Stimulated activated naive CD4-positive, alpha-beta T cell treated with Interleukin-2 at 50 U/mL for 16 hours (primary cell): ENCODE results near the gene WASF2.

Source experiments
- DNase-seq: peaks from one replicate; lab custom pipeline; 2025; lab: John Stamatoyannopoulos, UW

WASF2 gene

DNA sequence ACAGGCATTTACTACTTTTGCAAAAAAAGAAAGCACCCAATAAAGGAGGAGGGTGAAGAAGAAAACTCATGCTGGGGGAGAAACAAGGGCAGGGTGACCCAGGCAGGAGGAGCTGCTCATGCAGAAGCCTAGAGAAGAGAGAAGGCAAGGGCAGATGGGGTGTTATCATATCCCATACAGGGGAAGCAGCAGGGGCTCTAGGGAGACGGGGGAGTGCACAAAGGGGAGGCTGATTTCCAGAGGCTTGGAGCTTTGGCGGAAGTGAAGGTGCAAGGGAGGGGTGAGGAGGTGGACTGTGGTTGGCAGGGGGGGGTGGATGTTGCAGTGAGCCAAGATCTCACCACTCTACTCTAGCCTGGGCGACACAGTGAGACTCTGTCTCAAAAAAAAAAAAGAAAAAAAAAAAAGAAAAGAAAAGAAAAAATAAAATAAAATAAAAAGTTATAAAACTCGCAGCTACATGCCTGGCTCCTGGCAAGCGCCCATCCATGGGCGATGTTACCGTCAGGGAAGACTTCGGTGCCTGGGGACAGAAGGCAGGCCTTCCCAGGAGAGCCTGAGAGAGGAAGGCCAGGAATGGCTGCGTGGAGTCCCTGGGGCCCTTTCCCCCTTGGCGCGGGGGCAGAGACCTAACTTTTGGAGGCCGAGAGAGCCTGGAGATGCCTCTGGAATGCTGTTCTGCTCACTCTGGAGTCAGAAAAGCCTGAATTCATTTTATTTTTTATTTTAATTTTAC lies 112.0 kb downstream of the WASF2 start:
- DNase-seq, result no peak

DNA sequence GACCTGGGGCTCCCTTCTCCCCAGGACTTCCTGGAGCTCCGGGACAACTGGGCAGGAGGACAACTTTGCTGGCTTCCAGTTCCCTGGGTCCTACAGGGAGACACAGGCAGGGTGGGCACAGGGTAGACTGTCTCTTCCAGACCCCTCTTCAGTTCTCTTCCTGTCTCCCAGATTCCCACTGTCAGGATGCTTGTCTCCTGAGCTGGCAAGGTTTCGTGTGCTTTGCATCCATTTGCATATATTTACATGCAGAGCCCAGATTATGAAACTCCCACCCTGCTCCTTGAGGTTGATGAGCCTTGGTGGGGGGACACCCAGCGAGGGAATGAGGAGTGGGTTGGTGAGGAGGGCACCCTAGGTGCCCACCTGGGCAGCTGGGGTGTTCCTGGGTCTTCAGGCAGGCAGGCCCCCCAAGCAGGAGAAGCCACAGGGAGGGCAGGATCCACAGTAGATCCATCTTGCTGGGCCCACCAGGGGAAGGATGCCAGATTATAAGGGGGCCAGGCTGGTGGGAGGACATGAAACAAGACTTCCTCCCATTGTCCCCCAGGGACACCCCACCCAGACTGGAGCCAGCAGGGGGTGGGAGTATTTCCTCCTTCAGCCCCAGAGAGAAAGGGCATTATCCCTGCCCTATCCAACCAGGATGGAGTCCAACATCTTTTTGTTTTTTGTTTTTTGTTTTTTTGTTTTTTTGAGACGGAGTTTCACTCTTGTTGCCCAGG lies 115.4 kb downstream of the WASF2 start, which contains the start of gene FCN3:
TSS of gene FCN3 (minus strand) at position 463 of the 725 bp plus-strand sequence. CDS start at position 457, 6 bp downstream.
- no peak for DNase-seq

DNA sequence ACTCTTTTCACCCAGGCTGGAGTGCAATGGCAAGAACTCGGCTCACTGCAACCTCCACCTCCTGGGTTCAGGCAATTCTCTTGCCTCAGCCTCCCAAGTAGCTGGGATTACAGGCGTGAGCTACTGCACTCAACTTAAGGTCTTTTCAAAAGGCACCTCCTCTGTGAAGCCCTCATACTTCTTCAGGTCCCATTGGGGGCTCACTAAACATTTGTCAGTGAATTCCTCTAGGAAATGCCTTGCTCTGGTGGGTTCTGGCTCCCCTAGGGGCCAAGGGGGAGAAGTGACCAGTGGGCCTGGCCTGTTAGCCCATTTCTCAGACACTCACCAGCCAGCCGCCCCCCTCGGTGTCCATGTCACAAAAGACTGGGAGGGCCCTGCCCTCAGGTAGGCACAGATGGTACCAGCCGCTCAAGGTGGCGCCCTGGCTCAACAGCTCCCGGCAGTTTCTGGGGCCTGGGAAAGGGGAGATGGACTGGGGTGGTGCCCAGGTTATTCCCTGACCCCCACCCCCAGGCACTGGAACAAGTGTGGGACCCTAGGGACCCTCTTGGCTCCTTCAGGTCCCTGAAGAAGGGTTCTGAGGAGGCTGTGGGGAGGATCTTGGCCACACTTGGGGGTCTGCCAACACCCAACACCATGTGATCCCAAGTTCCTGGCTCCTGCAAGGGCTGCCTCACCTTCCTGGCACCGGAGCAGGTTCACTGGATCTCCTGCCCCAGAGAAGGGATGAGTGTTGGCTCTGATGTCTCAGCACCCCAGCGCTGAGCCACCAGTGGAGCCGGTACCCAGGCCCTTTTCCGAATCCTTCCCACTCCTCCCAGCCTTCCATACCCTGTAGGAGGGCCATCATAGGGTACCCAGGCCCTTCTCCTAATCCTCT lies 116.9 kb downstream of the WASF2 start:
- DNase-seq, result no peak

DNA sequence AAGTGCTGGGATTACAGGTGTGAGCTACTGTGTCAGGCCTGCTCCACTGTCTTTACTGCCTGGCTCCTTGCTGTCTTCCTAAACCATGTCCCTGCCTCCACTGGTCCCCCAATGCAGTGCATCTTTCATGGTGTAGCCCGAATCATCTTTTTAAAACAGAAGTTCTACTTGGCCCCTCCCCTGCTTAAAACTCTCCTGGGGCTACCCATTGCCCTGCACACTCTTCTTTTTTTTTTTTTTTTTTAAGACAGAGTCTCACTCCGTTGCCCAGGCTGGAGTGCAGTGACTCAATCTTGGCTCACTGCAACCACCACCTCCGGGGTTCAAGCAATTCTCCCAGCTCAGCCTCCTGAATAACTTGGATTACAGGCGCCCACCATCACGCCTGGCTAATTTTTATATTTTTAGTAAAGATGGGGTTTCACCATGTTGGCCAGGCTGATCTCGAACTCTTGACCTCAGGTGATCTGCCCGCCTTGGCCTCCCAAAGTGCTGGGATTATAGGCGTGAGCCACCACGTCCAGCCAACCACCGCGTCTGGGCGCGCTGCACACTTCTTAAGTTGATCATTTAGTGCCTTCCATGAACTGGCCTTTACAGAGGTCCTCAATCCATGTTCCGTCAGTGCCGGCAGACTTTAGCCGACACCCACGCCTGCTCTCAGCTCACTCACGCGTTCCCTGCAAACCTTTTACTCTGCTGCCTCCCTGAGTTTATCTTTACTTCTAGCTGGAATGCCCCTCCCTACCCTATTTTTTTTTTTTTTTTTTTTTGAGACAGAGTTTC lies 117.8 kb downstream of the WASF2 start:
- DNase-seq, result no peak

DNA sequence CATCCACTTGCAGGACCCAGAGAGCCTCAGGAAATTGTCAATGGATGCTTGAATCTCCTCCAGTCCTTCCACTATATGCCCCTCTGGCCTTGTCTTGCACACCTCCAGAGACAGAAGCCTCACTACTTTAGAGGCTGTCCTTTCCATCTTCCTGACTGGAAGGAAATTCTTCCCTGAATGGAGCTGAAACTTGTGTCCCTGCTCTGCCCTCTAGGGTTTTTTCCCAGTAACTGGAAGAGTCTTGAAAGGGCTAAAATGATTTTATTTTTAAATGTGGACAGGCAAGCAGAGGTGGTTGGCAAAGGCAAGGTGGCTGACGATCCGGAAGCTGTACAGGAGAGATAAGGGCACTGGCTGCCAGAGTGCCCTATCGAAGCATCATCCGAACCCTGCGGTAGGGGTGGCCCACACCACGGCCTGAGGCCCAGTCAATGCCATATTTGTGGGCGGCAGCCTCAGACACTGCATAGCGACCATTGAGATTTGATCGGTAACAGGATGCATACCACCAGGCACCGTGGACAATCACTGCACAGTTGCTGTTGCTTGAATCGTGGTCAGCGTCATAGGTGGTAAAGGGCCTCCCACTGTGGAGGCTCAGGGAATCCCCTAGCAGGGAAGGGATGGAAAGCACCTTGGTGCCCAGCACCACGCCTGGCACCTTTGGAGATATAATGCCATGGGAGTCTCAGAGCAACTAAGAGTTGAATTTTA lies 120.9 kb downstream of the WASF2 start:
- no peak for DNase-seq

DNA sequence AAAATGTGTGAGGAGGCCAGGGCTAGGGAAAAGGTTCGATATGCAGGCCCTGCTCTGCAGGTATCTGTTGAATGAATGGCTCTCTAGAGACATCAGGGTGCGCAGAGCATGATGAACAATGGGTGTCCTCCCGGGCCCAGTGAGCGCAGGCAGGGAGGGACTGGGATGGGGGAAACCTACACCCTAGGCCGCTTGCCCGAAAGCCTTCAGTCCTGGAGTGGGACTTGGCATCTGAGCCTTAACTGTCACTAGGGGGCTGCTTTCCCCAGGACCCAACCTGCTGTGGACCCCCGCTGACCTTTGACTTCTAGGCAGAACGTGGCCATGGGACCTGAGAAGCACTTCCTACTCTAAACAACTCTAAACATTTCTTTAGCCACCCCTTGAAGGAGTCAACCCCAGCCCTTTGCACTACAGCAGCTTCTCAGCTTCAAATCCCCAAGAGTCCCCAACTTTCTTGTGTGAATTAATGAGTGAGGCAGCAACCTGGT lies 122.8 kb downstream of the WASF2 start:
- no peak for DNase-seq

DNA sequence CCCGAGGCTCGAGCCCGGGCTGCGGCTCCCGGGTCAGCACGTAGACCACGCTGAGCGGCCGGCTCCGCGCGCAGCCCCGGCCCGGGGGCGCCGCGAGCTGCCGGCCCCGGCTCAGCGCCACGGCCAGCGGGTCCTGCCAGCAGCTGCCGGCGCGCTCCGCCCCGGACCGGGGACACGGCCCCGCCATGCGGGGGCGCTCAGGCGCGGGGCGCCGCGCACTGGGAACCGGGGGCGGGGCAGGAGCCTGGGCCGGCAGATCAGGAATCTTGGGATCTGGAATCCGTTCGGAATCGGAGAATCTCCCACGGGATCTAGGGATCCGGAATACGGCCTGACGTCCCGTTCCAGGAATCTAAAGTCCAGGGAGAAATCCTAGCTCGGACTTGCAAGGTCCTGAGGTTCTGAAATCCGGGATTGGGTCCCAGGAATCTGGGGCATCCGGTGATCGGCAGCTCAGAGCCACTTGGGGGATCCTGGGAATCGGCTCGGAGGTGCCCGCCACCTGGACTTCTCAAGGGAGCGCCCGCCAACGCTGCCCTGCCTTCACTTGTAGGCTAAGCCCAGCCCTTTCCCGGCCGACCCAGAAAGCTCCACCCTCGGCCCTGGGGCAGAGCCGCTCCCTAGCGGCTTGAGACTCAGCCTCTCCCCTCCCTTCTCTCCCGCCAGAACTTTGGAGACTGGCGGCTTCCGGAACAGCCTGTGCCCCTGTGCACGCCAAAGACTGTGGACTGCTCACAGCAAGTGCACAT lies 123.4 kb downstream of the WASF2 start, which contains the start of gene MAP3K6:
TSS of gene MAP3K6 (minus strand) at position 551 of the 749 bp plus-strand sequence. CDS start at position 187, 364 bp downstream.
- DNase-seq, result peak; percentile 29

DNA sequence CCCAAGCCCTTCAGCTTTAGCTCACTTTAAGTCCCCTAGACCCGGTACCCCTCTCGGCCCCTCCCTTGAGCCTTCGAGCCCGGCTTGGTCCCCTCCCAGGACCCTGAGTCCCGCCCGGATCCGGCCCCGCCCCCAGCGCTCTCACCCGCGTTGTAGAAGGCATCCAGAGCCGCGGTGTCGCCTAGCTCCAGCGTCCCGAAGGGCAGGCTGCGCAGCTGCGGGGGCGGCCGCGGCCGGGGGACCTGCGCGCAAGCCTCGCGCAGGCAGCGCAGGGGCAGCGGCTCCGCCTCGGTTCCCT lies 123.9 kb downstream of the WASF2 start:
- peak; percentile 68 for DNase-seq

DNA sequence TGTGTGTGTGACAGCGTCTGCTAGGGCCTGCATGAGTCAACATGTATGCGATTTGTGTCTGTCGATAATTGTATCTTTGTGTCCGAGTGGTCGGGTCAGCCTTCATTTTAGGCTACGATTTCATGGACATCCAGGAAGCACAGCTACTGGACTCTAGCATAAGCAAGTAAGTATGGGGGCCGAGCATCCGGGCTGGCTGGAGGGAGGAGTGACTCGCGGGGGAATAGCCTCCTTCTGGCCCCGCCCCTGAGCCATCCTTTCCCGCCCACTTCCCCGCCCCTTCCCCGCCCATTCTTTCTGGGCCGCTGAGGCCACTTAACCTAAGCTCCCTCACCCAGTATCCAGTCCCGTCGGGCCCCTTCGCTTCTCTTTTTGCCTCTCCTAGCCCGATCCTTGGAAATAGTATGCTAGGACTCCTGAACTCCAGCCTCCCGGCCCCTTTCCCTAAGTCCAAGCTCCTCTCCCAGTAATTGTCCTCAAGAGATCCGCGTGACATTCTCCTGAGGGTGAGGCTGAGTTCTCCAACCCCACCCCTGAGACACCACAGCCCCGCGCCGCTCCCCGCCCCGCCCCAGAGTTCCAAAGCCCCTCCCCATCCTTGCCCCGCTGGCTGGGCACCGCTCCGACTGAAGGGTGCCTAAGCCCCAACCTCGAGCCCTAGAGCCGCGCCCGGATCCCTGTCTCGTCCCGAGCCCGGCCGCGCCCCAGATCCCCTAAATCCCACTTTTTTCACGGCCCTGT lies 124.4 kb downstream of the WASF2 start:
- peak; percentile 73 for DNase-seq

DNA sequence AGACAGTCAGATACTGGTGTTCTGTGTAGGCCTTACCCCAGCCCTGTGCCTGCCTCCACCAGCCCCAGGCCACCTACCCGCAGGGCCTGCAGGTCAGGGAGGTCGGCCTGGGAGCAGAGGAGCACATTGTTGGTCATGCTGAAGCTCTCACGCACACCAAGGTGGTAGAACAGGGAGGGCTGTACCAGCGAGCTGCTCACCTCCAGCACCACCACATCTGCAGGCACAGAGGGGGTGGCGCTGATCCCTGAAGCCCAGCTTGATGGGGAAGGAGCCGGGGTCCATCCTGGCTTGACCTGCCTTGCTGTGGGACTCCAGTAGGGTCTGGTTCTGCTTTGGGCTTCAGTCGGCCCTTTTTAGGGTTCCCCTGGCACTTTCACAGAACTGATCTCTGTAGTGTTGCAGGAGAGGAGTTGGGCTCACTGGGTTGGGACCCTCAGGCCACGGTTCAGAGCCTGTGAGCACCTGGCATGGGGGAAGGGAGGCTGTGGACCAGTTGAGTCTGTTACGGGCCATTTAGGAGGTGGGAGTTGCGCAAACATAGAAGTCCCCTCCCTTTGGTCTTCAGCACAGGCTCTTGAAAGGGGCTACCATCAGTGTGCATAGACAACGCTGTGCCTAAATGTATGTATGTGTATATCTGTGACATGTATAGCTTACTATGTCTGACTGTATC lies 125.1 kb downstream of the WASF2 start:
- no peak for DNase-seq

DNA sequence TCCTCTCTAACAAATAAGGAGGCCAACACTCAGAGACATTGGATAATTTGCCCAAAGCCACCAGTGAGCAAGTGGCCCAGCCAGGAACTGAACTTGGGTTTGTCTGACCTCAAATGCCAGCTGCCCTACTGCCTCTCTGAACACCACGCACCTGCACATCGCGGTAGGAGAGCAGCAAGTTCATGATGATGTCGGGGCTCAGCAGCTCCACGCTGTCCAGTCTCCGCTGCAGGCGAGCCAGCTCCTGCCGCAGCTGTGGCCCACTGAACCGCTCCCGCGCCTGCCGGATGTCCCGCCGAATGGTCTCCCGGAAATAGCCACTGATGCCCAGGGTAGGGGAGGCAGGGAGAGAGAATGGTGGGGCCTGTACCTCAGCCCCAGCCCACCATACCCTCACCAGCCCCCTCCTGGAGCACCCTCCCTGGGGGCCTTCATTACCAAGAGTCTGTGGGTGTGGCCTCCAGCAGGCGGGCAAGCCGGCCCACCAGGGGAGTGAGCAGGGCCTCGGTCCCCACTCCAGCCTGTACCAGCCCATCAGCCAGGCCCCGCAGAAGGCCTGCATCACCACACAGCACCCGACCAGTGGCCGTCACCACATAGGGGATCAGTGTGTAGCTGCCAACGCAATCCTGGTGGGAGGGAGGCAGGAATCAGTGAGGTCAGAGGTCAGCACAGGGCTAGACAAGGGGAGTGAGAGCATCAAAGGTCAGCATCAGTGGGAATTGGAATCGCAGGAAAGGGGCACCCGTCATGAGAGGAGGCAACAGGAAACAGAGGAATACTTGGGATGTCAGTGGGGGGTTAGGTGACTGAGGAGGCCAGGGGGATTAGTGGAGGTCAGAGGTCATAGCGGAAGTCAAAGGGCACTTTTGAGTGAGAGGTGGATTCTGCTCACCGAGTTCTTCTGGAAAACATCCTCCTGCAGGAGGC lies 125.9 kb downstream of the WASF2 start:
- no peak for DNase-seq

DNA sequence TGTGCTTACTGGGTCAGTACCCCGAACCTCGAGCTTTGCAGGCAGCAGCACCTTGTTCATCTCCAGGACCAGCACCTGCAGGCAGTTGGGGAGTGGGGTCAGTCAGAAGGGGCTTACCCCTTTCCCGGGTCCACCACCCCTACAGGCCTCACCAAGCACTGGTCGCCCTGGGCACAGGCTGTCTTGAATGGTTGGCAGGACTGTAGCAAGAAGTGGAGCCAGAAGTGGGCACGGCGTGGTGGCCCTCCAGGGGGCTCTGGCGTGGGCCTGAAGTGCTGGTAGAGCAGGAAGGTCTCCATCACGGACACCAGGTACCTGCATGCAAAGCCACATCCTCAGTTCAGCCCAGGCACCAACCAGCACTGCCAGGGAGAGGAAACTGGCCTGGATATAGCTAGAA lies 128.4 kb downstream of the WASF2 start:
- DNase-seq, result no peak

DNA sequence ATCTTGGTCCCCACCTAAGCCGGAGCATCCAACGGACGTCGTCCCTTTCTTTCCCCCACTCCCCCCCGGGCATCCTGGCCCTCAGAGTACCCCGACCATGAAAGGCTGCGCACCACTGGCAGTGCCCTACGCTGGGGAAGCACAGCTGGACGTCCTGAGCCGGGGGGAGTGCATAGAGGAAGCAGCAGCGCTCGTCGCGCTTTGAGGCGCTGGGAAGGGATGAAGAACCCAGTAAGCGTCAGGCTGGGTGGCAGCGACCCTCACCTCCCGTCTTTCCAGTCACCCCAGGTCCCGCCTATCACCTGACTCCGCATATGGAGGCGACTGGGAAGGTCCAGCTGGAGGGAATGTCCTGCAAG lies 128.9 kb downstream of the WASF2 start:
- DNase-seq, result no peak

DNA sequence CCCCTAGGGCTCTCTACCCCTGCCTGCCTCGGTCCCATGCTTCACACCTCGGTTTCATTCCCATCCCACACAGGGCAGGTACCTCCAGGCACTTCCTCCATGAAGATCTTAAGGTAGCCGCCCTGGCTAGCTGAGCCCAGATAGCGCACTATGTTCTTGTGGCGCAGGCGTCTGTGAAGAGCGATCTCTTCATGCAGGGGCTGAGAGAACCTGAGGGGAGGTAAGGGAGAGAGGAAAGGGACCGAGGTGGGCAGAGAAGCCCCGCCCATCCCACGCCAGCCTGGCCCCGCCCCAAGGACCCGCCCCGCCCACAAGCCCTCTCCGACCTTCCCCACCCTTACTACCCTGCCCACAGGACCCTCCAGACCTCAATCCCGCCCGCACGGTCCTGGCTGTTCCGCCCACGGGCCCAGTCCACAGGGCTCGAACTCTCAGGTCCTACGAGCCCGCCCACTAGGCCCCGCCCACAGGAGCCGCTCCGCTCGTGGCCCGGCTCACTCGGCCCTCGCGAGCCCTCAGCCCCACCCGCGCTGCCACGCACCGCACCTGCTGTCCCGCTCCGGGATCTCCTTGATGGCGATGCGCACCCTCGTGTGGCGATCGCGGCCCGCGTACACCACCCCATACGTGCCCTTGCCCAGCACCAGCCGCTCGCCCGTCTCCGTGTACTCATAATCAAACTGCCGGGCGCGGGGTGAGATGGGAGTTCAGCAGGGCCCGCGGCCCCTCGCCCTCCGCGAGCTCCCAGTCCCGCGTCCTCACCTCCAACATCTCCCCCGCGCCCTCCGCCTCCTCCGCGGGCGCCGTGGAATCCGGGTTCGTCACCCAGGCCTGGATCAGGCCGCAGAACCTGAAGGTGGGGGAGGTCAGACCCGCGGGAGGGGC lies 129.6 kb downstream of the WASF2 start:
- DNase-seq, result peak; percentile 41

DNA sequence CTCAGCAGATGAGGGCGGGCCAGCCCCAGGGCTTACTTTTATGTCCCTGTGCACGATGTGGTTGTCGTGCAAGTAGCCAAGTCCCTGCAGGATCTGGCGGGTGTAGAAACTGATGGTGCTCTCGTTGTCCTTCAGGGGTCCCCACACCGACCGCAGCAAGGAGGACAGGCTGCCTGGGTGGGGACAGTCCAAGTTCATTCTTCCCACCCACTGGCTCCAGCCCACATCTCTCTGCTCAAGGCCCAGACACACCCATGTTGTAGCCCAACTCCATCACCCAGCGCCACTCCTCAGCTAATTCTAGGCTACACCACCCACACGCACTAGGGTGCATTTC lies 130.2 kb downstream of the WASF2 start:
- DNase-seq, result peak; percentile 27

DNA sequence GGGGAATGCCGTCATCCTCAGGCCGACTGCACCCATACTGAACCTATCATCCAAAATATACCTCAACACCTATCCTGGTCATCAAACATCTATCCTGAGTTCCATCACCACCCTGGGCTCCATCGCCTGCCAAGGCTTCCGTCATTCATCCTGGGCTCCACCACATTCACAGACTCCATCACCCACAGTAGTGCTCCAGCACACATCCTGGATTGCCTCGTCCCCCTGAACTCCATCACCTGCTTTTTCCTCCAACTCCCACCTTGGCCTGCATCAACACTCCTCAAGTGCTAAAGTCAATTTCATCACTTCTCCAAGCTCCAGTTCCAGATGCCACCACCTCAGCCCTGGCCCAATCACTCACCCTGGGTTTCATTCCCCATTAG lies 131.0 kb downstream of the WASF2 start:
- no peak for DNase-seq
